GM10266 (cell line): ENCODE data around the gene ATRNL1.
"Not testable (repeated sequence)": the region's sequence is repeated elsewhere in the genome, so short reads cannot be mapped to it uniquely, and the experiment has no call there.

Experiments used
- DNase-seq: peaks from one replicate; pipeline ENCODE4 v3.0.0; 2012; ENCODE audit errors: extremely low spot score
- TF ChIP-seq, protein P1 (sequence below): IDR thresholded peaks from 2 replicates; pipeline ENCODE4 v1.5.1; 2012; ENCODE audit warnings: mild to moderate bottlenecking, low read depth; ENCODE audit not compliant: control insufficient read depth, insufficient read depth; ENCODE audit errors: missing control alignments

ATRNL1 gene

DNA sequence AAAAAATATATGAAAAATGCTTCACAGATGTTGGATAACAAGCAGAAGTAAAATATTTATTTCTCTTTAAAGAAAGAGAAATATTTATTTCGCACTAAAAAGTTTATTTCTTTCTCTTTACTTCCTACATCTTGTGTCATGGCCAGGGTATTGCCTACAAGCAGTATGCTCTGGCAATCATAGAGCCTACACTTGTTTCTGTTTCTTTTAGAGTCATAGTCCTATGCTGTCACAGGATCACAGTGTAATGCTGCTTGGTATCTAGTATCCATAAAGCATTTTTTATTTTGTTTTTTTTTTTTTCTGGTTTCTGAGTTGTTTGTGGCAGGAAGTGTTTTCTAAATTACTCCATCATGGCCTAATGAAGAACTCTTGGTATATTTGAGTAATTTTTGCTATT lies 116.0 kb downstream of the ATRNL1 start:
- no peak for DNase-seq
- TF ChIP-seq, protein P1, sequence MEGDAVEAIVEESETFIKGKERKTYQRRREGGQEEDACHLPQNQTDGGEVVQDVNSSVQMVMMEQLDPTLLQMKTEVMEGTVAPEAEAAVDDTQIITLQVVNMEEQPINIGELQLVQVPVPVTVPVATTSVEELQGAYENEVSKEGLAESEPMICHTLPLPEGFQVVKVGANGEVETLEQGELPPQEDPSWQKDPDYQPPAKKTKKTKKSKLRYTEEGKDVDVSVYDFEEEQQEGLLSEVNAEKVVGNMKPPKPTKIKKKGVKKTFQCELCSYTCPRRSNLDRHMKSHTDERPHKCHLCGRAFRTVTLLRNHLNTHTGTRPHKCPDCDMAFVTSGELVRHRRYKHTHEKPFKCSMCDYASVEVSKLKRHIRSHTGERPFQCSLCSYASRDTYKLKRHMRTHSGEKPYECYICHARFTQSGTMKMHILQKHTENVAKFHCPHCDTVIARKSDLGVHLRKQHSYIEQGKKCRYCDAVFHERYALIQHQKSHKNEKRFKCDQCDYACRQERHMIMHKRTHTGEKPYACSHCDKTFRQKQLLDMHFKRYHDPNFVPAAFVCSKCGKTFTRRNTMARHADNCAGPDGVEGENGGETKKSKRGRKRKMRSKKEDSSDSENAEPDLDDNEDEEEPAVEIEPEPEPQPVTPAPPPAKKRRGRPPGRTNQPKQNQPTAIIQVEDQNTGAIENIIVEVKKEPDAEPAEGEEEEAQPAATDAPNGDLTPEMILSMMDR = no peak

DNA sequence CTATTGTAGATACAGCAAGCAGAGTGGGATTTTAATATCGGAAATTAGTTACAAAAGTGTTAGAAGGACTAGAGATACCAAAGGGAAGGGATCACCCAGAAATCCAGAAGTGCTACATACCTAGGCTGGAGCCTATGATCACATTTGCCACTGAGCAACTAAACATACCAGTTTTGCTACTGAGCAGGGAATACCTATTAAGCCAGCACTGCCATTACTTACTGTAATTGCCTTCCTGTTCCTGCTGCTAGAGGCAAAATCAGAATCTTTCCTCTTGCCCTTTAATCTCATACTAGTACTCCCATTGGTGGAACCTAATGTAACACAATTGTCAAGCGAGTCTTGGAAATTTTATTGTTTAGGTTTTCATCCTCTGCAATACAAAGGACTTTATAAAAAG lies 121.7 kb downstream of the ATRNL1 start:
- DNase-seq = no peak
- TF ChIP-seq, protein P1 = no peak

DNA sequence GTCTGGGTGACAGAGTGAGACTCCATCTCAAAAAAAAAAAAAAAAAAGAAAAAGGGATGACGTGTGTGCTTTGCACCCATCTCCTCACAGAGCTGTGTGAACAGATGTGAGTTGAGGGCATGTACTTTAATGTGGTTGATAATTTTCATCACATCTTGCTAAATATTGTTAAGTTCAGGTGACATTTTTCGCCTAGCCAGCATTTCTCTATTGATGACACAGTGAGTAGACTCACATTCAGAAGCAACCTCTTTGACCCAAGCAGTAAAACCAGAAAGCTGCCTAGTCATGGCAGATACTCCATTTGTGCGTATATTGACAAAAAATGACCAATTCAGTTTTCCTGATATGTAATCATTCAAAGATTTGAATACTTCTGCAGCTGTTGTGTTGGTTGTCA lies 126.0 kb downstream of the ATRNL1 start:
- TF ChIP-seq, protein P1 = no peak
- DNase-seq = no peak

DNA sequence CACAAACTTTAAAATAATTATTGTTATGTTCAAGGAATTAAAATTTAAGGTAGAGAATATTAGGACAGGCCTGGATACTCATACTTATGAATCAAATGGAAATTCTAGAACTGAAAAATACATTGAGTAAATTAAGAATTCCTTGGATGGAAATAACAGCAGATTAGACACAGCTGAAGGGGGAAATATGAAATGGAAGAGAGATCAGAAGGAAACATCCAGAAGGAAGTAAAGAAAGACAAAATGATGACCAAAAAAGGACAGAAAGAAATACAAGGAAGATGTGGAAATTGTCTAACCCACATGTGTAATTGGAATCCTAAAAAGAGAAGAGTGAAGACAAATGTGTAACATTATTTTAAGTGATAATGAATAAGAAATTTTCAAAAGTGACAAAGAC lies 128.9 kb downstream of the ATRNL1 start:
- TF ChIP-seq, protein P1 = no peak
- DNase-seq = no peak

DNA sequence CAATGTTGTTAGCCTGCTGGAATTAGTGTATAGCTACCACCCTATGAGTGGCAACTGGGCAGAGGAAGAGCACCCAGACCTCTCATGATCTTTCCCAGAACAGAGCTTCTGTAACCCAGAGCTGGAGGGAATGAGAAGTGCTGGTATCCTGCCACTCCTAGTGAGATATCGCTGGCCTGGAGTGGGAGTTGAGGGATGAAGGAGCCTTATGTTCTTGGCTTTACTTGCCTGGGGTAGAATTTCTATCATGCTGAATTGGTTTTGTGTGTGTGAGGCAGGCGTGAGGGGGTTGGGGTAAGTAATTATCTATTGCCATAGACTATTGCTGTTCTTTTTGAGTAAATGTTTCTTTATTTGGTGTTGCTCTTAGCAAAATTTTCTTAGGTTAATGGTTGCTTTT lies 146.6 kb downstream of the ATRNL1 start:
- TF ChIP-seq, protein P1 = no peak
- DNase-seq = no peak

DNA sequence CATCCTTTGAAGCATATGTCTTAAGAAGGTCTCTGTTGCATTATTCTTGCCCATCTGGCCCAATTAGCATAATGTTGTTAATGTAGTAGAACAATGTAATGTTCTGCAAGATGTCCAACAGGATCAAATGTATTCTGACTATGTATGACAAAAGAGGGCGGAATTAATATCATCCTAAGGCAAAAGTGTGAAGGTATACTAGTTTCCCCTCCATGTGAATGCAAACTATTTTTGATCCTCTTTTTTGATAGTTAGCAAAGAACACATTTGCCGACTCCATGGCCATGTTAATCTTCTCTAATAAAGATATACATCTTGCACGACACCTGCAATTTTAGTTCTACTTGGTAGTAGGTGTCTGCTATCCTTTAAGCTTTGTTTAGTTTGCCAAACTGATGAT lies 157.6 kb downstream of the ATRNL1 start:
- DNase-seq = no peak
- TF ChIP-seq, protein P1 = no peak

DNA sequence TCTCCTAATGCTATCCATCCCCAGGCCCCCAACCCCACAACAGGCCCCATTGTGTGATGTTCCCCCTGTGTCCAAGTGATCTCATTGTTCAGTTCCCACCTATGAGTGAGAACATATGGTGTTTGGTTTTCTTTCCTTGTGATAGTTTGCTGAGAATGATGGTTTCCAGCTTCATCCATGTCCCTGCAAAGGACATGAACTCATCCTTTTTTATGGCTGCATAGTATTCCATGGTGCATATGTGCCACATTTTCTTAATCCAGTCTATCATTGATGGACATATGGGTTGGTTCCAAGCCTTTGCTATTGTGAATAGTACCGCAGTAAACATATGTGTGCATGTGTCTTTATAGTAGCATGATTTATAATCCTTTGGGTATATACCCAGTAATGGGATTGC lies 160.6 kb downstream of the ATRNL1 start:
- not testable (repeated sequence) for DNase-seq

DNA sequence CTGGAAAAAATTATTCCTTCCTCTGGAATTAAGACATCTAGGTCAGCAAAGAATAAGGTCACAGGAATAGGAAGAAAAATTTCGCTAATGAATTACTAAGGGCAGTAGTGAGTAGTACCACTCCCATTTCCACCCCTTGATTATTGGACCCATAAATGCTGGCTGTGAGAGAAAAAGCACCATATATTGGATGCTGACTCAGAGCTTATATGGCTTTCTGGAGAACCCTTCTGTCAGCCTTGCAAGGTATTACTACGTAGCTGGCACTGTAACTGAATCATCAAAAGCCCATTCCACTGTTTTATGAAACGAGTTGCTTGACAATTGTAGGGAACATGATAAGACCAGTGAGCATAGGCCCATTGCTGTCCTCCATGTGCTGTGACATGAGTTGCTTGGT lies 179.3 kb downstream of the ATRNL1 start:
- TF ChIP-seq, protein P1 = no peak
- no peak for DNase-seq
